ENCODE results near the gene IL10RB.

Gene IL10RB

DNA sequence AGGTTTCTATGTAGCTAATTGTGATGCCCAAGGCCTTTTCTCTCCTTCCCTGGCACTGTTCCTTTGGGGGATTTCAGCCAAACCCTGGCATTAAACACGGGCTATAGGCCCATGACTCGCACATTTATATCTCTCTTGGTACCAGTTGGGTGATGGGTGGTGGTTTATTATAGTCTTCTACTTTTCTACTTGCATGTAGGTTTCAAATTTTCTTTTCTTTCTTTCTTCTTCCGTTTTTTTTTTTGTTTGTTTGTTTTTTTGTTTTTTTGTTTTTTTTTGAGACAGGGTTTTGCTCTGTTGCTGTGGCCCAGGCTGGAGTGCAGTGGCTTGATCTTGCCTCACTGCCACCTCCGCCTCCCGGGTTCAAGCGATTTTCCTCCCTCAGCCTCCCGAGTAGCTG lies 1.1 kb downstream of the IL10RB start:
- DNase-seq (ENCODE audit: low spot score): no peak

DNA sequence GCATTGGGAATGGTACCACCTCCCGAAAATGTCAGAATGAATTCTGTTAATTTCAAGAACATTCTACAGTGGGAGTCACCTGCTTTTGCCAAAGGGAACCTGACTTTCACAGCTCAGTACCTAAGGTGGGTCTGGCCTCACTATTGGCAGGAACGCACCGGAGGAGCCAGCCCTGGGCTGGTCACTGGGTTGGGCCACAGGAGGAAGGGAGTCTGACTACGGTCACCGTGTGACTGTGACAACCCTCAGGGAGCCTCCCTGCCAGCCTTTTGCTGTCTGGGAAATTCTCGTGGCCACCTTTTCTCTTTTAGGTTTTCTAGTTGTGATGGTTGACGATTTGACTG lies 2.2 kb downstream of the IL10RB start:
- no peak for DNase-seq (ENCODE audit: low spot score)

DNA sequence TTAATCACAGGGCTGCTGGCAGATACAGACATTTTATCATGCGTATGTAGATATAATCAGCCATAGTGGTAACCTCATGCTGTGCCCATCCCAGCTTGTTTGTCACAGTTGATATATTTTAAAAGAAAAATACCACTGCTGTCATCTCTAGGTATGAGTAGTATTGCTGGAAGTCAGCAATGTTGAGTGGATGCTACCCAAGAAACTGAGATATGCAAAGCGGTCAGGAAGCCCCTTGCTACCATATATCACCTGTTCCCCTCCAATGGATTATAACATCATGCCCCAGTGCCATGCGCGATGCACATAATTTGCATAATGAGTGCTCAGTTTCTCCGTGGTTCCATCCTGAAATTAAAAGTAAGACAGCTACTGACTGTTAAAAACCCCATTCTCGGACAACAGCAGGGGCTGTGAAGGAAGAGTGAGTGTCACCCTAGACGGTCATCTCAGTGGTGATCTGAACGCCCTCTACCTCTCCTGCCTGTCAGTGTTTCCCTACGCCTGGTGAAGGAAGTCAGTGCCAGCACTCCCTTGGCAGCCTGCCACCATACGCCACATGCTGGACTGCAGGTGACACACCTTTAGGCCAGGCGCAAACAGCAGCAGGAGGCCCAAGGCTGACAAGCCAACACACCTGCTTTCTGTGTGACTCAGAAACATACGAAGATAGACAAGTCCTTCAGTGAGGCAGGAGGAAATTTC lies 2.7 kb downstream of the IL10RB start:
- no peak for DNase-seq (ENCODE audit: low spot score)

DNA sequence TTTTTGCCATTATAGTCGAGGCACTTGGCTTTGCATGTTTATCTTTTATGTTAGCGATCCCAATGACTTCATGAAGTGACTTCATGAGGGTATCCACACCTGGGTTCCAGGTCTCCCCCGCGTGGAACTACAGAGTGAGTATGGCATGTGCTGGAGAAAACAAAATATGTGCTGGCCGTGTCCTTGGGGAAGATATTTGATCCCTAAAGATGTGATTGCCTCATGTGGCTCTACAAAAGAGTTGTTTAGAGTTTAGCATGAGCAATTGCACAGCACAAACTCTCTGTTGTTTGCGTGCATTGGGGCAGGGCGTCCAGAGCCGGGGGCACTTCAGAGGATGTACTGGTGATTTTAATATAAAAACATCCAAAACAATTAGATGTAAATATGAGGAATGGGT lies 4.8 kb downstream of the IL10RB start:
- DNase-seq (ENCODE audit: low spot score): no peak

DNA sequence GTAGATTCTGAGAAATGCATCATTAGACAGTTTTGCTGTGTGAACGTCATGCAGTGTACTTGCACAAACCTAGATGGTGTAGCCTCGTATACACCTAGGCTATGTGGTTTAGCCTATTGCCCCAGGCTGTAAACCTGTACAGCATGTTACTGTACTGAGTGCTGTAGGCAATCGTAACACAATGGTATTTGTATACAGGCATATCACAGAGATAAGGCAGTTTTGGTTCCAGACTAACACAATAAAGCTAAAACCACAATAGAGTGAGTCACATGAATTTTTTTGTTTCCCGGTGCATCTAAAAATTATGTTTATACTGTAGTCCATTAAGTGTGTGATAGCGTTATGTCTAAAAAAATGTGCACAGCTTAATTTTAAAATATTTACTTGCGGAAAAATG lies 6.9 kb downstream of the IL10RB start:
- no peak for DNase-seq (ENCODE audit: low spot score)

DNA sequence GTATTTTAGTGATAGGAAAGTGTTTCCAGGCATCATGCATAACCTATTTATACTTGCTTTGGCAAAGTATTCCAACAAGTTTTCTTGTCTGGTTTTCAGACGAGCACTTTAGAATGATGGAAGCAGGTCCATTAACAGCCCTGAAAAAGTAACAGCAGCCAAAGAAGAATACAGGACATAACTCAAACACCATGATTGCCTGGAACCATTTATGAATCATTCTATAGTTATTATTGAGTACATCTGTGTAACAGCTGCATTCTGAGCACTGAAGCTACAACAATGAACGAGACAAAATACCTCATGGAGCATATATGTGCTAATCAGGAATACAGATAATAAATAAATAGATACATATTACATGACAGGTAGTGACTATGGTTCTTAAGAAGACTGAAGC lies 12.6 kb downstream of the IL10RB start:
- DNase-seq (ENCODE audit: low spot score): no peak

DNA sequence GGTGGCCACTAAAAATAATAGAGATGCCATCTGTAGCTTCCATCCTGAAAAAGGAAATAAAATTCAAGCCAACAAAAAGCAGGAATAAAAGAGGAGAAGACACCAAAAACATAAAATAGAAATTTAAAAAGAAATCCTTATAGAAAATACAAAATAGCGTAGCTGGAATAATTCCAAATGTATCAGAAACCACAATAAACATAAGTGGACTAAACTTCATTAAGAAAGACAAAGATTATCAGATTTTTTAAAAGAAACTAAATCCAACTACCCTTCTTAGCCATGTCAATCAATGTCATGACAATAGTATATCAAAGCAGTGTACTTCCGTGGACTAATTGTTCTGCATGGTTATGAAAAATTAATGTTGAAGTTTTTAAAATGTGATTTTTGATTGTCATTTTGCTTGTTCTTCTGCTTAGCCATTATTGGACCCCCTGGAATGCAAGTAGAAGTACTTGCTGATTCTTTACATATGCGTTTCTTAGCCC lies 13.2 kb downstream of the IL10RB start:
- no peak for DNase-seq (ENCODE audit: low spot score)

DNA sequence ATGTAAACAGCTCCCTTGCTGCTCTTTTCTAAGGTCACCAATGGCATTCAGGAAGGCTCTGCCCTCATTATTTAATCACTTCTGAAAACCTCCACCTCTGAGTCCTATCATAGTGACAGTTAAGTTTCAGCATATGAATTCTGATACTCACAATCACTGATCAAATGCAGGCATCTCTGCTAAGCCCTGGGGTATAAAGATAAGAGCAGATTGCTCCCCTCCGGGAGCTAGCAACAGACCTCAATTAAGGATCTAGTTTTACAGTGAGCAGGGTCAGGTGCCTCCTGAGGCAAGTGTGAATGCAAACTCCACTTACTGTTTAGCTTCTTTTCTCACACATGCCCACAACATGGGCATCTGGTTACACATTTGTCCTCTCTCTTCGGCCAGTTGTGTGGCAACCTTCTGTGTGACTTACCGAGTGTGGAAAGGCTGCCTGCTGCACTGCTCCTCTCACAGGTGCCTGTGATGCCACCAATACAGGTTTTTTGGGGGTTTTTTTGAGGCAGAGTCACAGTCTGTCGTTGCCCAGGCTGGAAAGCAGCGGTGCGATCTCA lies 15.0 kb downstream of the IL10RB start:
- no peak for DNase-seq (ENCODE audit: low spot score)

DNA sequence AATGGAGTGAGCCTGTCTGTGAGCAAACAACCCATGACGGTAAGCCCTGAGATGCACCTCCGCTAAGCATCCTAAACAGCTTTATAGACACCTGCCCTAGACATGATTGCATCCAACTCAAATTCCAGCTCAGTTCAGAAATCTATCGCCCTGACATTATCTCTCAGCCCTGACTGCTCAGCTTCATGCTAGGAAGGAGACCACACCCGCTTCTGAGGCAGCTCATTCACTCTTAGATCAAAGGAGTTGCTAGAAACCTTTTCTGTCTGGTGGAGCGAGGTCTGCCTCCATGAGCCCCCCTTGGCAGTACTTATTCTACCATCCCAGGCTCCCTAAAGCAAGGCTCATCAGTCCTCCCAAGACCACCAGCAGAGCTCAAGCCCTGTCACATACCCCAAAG lies 17.0 kb downstream of the IL10RB start:
- no peak for DNase-seq (ENCODE audit: low spot score)

DNA sequence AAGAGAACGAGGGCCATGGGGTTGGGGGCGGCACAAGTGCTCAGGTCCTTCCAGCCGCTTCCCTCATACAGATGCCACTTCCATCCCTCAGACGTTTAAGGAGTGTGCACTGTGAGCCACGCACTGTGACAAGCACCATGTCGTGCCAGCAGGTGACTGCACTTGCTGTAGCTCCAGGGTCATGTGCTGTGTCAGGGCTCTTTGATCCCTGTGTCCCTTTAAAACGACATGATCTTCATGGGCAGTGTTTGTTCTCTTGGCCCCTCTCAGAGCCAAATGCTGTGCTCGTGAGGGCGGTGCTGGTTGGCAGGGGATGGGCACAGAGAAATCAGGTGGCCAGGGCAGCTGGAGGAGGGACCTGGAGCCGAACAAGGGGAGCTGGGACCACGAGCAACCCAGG lies 19.9 kb downstream of the IL10RB start:
- DNase-seq (ENCODE audit: low spot score): no peak

DNA sequence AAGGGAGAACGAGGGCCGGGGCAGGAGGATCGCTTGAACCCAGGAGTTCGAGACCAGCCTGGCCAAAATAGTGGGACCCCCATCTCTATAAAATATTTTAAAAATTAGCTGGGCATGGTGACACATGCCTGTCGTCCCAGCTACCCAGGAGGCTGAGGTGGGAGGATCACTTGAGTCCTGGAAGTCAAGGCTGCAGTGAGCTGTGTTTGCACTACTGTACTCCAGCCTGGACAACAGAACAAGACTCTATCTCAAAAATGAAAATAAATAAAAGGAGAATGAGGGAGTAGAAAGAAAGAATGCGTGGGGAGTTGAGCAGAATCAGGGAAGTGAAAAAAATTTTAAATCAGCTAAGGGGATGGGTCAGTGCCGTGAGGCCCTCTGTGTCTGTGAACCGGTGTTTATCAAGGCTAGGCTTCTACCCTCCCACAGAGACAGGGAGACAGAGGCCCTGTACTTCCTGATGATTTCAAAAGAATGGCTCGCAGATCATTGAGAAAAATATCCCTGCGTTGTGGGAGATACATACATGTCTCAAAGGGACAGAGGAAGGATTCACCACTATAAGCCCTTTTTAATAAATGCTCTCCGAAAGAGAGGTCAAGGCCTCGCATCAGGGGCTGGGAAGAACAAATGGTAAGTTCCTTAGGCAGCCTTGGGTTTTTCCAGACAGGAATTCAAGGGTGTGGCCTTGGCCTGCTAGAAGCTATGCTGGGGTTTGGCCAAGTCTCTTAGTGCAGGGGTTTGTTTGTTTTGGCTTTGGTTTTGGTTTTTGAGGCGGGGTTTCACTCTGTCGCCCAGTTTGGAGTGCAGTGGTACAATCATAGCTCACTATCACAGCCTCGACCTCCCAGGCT lies 20.7 kb downstream of the IL10RB start:
- no peak for DNase-seq (ENCODE audit: low spot score)

DNA sequence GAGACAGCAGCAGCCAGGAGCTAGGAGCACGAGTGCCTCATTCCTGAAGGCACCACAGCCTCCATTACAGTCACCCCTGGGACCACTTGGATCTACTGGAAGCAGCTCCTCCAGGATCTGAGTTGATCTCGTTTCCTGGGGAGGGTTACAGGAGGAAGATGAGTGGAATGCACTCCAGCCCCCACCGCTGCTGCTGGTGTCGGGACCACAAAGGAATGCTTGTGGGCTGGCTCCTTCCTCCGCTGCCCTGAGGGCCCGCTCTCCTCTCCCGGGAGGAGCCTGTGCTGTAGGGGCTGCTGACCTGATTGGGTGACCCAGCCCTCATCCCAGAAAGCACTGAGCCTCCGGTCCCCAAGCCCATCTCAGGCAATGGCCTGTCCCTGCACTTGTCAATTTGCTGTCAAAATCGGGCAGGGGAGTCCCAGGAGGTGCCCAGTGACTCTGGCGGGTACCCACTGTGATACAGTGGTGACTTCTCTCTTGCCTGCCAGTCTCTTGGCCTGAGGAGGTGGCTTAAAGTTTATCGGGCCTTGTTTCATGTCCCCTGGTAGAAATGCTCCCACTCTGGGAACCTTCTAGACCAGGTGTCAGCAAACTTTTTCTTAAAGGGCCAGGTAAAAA lies 23.1 kb downstream of the IL10RB start:
- DNase-seq (ENCODE audit: low spot score): no peak

DNA sequence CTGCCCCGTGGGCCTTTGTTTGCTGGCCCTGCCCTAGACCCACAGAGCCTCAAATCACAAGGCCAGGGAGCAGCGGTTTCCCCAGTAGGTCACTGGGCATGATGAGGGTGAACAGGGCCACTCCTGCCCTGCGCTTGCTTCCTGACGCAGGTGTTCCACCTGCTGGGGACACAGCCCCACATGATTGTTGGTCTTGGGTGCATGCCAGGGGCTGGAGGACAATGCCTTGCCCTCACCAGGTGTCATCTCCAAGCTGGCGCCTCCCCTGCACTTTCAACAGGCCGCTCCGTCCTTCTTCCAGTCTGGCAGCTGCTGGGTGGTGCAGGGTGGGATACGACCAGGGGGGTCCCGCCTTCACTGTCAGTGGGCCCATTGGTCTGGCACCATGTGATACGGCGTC lies 24.3 kb downstream of the IL10RB start:
- no peak for DNase-seq (ENCODE audit: low spot score)

DNA sequence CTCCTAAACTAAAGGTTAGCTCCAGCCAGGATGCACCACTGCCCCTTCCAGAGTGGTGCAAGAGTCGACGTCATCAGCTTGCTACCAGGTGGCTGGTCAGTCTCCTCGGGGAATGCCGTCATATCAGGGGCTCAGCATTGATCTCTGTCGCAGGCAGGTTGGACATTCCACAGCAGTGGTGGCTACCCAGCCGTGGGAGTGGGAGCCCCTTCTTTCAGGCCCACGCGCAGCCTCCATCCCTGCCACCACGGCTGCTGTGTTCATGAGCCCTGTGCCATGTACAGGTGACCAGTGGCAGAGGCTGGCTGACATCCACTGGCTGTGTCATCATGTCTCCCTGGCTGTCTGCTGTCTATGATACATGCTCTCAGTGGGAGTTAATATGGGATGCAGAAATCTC lies 25.5 kb downstream of the IL10RB start:
- DNase-seq (ENCODE audit: low spot score): no peak

DNA sequence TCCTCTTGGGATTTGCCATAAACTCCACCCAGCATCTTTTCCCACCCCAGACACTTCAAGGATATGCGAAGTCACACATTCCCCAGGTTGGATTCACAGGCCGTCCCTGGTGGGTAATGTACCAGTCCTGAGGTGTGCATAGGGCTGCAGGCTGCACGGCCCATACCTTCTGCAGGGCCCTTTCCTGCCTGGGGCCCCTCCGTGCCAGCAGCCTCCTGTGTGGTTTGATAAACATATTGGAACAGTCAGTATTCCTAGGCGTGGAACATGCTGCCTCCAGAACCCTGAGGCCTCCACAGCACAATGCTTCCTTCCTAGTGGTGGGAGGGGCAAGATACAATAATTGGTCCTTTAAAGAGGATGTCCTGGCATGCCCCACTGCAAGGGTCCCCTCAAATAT lies 26.6 kb downstream of the IL10RB start:
- no peak for DNase-seq (ENCODE audit: low spot score)

DNA sequence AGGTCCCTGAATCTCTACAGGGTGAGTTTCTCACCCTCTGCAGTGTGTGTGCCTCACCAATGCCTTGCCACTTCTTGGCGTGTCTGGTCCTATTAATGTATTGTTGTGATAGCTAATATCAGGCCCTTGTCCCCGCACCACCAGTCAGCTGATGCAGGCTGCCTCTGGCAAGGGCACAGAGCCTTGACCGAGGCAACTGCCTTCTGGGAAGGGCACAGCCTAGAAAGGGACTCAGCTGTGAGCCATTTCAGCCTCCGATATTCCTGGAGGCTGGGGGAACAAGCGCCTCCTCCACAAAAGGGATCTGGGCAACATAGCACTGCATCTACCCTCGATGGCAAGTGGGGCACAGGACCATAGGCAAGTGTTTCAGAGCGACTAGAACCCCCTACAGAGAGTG lies 27.0 kb downstream of the IL10RB start:
- peak; percentile 43 for DNase-seq (ENCODE audit: low spot score)

DNA sequence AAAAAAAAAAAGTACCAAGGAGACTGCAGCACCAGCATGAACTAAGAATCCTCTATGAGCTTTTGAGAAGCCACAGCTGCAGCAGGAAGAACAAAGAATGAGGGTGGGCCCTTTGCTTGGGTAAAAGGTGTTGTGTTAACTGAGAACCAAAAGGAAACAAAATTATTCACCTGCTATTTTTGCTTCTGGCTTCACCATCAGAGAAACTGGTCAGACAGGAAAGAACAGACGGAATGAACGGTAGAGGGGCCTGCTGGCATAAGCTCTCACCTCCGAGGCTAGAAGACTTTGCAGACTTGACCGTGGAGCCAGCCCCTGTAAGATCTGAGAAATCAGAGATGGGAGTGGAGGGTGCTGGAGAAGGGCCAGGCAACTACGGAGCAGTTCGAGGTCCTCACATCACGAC lies 27.6 kb downstream of the IL10RB start:
- DNase-seq (ENCODE audit: low spot score): no peak

DNA sequence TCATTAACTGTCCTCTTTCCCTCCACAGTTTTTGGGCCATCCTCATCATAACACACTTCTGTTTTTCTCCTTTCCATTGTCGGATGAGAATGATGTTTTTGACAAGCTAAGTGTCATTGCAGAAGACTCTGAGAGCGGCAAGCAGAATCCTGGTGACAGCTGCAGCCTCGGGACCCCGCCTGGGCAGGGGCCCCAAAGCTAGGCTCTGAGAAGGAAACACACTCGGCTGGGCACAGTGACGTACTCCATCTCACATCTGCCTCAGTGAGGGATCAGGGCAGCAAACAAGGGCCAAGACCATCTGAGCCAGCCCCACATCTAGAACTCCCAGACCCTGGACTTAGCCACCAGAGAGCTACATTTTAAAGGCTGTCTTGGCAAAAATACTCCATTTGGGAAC lies 30.0 kb downstream of the IL10RB start:
- DNase-seq (ENCODE audit: low spot score): no peak

DNA sequence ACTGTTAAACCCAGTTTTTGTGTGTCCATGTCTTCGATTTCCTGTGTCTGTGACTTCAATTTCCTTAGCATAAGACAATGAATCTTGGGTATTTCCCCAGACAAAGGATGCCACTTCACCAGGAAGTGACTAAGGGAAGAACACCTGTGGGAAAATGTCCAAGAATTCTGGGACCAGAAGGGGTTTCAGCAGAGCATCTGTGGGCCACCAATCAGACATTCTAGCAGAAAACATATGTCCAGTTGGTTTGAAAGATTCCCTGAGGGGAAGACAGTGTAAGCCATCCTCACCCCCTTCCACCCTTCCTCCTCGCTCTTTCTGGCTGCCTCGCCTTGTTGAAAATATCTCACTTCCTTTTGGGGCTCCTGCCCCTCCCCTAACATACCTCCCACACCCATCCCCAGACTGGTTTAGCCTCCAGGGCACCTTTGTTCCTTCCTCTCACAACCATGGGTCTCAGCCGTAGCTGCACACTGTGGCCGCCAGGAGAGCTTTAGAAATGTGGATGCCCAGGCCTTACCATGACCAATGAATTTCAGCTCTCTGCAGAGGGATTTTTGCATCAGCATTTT lies 33.1 kb downstream of the IL10RB start:
- no peak for DNase-seq (ENCODE audit: low spot score)

DNA sequence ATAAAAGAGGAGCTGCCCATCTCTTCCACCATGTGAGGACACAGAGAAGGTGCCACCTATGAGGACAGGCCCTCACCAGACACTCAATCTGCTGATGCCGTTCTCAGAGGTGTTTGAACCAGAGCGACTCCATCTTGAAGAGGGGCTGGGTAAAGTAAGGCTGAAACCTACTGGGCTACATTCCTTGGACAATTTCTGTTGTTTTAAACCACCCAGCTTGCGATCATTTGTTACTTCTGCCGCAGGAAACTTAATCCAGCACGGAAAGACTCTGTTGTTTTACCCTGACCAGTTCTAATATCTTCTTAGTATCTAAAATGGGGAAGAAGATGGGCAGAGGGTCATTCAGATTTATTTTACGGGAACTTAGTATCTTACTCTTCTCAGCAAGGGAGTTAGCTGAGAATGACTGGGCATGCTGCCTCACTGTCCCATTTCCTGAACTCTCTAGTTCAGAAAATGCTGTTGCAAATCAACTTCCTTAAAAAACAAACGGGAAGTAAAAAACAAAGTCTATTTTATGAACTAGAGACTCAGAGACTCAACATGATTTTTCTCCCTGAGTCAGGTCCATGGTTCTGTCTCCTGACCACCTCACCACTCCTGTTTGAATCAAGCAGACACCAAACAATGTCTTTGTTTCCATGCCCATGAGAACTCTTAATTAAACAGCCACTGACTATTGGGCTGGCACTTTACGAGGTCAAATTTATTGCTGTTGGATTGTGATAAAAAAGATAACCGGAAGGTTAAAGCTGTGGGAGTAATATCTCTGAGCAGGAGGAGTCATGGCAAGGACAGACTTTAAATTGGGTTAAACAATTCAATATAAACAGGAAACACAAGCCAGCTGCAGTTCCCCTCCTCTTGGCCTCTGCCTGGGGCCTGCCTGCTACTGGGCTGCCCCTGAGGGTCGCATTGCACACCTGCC lies 34.8 kb downstream of the IL10RB start:
- peak; percentile 87 for DNase-seq (ENCODE audit: low spot score)

DNA sequence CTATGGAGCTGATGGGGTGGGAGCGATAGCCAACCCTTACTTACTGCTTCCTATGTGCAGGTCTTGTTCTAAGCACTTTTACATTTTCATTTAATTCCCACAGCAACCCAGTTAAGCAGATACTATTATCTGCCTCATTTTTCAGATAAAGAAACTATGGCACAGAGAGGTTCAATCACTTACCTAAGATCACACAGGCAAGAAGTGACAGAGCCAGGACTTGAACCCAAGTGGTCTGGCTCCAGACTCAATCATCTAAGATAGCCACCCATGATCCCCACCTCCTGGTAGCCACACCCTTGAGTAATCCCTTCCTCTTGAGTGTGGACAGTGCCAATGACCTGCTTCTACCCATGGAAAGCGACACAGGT lies 35.5 kb downstream of the IL10RB start:
- no peak for DNase-seq (ENCODE audit: low spot score)
